SK-N-SH treated with all-trans-retinoic acid at 6 μM for 48 hours (cell line): ENCODE measurements around the gene OTOR.

Experiments
- ATAC-seq: fragments of 200-7000 bp; cut with Tn5 transposase; 3 replicates; pipeline ENCODE4 v1.9.1; 2020; ENCODE audit warnings: mild to moderate bottlenecking, moderate library complexity
- BACH2 ChIP-seq: fragments of 250-450 bp; sonication (Bioruptor Pico); IDR thresholded peaks from 2 replicates; pipeline ENCODE4 v1.9.0; 2021; ENCODE audit warnings: mild to moderate bottlenecking, borderline replicate concordance
- CSDC2 ChIP-seq: fragments of 250-450 bp; sonication (Bioruptor Pico); IDR thresholded peaks from 2 replicates; pipeline ENCODE4 v1.5.0; 2020; ENCODE audit warnings: mild to moderate bottlenecking, moderate library complexity
- CSRNP3 ChIP-seq: fragments of 250-450 bp; sonication (Bioruptor Pico); IDR thresholded peaks from 2 replicates; pipeline ENCODE4 v1.5.1; 2021; ENCODE audit warnings: mild to moderate bottlenecking, moderate library complexity
- ESRRG ChIP-seq: fragments of 250-450 bp; sonication (Bioruptor Pico); IDR thresholded peaks from 2 replicates; pipeline ENCODE4 v1.6.1; 2021; ENCODE audit warnings: mild to moderate bottlenecking
- GLIS3 ChIP-seq: fragments of 250-450 bp; sonication (Bioruptor Pico); IDR thresholded peaks from 2 replicates; pipeline ENCODE4 v1.5.0; 2020; ENCODE audit warnings: mild to moderate bottlenecking, moderate library complexity
- ISL1 ChIP-seq: fragments of 250-450 bp; sonication (Bioruptor Pico); IDR thresholded peaks from 2 replicates; pipeline ENCODE4 v2.1.2; 2022; ENCODE audit warnings: mild to moderate bottlenecking, moderate library complexity
- OSR1 ChIP-seq: fragments of 250-450 bp; sonication (Bioruptor Pico); IDR thresholded peaks from 2 replicates; pipeline ENCODE4 v1.8.0; 2022; ENCODE audit warnings: moderate library complexity, mild to moderate bottlenecking, inconsistent platforms
- RARB ChIP-seq: fragments of 250-450 bp; sonication (Bioruptor Pico); IDR thresholded peaks from 2 replicates; pipeline ENCODE4 v1.8.0; 2021; ENCODE audit warnings: mild to moderate bottlenecking, moderate library complexity
- TCF4 ChIP-seq: fragments of 250-450 bp; sonication (Bioruptor Pico); IDR thresholded peaks from 2 replicates; pipeline ENCODE4 v1.8.0; 2021; ENCODE audit warnings: mild to moderate bottlenecking, moderate library complexity, borderline replicate concordance
- ZFP3 ChIP-seq: fragments of 250-450 bp; sonication (Bioruptor Pico); IDR thresholded peaks from 2 replicates; pipeline ENCODE4 v1.5.0; 2020; ENCODE audit warnings: mild to moderate bottlenecking, moderate library complexity
- ZNF565 ChIP-seq: fragments of 450-650 bp; formaldehyde crosslinking; conservative IDR thresholded peaks from 2 replicates; pipeline ENCODE4 v1.5.0; 2020; ENCODE audit warnings: low read depth, mild to moderate bottlenecking, moderate library complexity
- ZNF70 ChIP-seq: fragments of 450-650 bp; formaldehyde crosslinking; IDR thresholded peaks from 2 replicates; pipeline ENCODE4 v1.5.0; 2020; ENCODE audit warnings: mild to moderate bottlenecking, moderate library complexity
- ZNF8 ChIP-seq: fragments of 450-650 bp; formaldehyde crosslinking; IDR thresholded peaks from 2 replicates; pipeline ENCODE4 v1.5.0; 2020; ENCODE audit warnings: mild to moderate bottlenecking, moderate library complexity
- TF ChIP-seq, protein P1 (sequence below): fragments of 250-450 bp; sonication (Bioruptor Pico); IDR thresholded peaks from 2 replicates; pipeline ENCODE4 v1.5.1; 2020; ENCODE audit warnings: low read depth, mild to moderate bottlenecking, moderate library complexity
- TF ChIP-seq, protein P2 (sequence below): fragments of 250-450 bp; sonication (Bioruptor Pico); IDR thresholded peaks from 2 replicates; pipeline ENCODE4 v1.8.0; 2021; ENCODE audit warnings: low read depth, mild to moderate bottlenecking, moderate library complexity, borderline replicate concordance
- TF ChIP-seq, protein P3 (sequence below): fragments of 250-450 bp; sonication (Bioruptor Pico); IDR thresholded peaks from 2 replicates; pipeline ENCODE4 v1.5.0; 2020; ENCODE audit warnings: mild to moderate bottlenecking, moderate library complexity
- TF ChIP-seq, protein P4 (sequence below): fragments of 250-450 bp; sonication (Bioruptor Pico); IDR thresholded peaks from 2 replicates; pipeline ENCODE4 v1.8.0; 2020; ENCODE audit warnings: mild to moderate bottlenecking, moderate library complexity, borderline replicate concordance

Gene OTOR

DNA sequence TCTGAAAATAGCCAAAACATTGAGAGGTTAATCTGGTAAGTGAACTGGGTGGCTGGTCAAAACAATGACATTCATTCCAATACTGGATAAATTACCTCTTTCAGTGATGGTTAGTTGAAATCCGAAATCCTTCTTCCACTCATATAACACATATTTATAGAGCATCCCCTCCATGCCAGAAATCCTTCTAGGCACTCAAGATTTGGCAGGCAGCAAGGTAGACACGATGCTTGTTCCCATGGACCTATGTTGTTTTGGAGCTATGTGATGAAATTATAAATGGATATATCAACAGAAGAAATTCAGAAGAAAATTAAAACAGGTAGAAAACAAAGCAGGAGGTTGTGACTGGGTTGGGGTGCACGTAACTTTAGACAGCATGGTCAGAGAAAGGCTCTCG is 44.6 kb upstream of the OTOR start:
- ATAC-seq: no peak
- TF ChIP-seq BACH2 (CRISPR knock-in tag): no peak
- no peak for TF ChIP-seq ZNF565 (CRISPR knock-in tag)
- TF ChIP-seq, protein P1, sequence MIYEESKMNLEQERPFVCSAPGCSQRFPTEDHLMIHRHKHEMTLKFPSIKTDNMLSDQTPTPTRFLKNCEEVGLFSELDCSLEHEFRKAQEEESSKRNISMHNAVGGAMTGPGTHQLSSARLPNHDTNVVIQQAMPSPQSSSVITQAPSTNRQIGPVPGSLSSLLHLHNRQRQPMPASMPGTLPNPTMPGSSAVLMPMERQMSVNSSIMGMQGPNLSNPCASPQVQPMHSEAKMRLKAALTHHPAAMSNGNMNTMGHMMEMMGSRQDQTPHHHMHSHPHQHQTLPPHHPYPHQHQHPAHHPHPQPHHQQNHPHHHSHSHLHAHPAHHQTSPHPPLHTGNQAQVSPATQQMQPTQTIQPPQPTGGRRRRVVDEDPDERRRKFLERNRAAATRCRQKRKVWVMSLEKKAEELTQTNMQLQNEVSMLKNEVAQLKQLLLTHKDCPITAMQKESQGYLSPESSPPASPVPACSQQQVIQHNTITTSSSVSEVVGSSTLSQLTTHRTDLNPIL (CRISPR knock-in tag): no peak
- TF ChIP-seq, protein P2, sequence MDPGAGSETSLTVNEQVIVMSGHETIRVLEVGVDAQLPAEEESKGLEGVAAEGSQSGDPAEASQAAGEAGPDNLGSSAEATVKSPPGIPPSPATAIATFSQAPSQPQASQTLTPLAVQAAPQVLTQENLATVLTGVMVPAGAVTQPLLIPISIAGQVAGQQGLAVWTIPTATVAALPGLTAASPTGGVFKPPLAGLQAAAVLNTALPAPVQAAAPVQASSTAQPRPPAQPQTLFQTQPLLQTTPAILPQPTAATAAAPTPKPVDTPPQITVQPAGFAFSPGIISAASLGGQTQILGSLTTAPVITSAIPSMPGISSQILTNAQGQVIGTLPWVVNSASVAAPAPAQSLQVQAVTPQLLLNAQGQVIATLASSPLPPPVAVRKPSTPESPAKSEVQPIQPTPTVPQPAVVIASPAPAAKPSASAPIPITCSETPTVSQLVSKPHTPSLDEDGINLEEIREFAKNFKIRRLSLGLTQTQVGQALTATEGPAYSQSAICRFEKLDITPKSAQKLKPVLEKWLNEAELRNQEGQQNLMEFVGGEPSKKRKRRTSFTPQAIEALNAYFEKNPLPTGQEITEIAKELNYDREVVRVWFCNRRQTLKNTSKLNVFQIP: no peak
- no peak for TF ChIP-seq RARB (CRISPR knock-in tag)
- TF ChIP-seq ESRRG: no peak
- TF ChIP-seq ZNF70 (CRISPR knock-in tag): no peak
- no peak for TF ChIP-seq OSR1 (CRISPR knock-in tag)
- TF ChIP-seq, protein P3, sequence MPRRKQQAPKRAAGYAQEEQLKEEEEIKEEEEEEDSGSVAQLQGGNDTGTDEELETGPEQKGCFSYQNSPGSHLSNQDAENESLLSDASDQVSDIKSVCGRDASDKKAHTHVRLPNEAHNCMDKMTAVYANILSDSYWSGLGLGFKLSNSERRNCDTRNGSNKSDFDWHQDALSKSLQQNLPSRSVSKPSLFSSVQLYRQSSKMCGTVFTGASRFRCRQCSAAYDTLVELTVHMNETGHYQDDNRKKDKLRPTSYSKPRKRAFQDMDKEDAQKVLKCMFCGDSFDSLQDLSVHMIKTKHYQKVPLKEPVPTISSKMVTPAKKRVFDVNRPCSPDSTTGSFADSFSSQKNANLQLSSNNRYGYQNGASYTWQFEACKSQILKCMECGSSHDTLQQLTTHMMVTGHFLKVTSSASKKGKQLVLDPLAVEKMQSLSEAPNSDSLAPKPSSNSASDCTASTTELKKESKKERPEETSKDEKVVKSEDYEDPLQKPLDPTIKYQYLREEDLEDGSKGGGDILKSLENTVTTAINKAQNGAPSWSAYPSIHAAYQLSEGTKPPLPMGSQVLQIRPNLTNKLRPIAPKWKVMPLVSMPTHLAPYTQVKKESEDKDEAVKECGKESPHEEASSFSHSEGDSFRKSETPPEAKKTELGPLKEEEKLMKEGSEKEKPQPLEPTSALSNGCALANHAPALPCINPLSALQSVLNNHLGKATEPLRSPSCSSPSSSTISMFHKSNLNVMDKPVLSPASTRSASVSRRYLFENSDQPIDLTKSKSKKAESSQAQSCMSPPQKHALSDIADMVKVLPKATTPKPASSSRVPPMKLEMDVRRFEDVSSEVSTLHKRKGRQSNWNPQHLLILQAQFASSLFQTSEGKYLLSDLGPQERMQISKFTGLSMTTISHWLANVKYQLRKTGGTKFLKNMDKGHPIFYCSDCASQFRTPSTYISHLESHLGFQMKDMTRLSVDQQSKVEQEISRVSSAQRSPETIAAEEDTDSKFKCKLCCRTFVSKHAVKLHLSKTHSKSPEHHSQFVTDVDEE (CRISPR knock-in tag): no peak
- no peak for TF ChIP-seq ISL1 (CRISPR knock-in tag)
- no peak for TF ChIP-seq GLIS3
- TF ChIP-seq TCF4 (CRISPR knock-in tag): no peak

- ATAC-seq: no peak
- TF ChIP-seq ZNF8 (CRISPR knock-in tag) (no peak), GLIS3 (no peak), ZFP3 (CRISPR knock-in tag) (no peak)
- TF ChIP-seq, protein P4, sequence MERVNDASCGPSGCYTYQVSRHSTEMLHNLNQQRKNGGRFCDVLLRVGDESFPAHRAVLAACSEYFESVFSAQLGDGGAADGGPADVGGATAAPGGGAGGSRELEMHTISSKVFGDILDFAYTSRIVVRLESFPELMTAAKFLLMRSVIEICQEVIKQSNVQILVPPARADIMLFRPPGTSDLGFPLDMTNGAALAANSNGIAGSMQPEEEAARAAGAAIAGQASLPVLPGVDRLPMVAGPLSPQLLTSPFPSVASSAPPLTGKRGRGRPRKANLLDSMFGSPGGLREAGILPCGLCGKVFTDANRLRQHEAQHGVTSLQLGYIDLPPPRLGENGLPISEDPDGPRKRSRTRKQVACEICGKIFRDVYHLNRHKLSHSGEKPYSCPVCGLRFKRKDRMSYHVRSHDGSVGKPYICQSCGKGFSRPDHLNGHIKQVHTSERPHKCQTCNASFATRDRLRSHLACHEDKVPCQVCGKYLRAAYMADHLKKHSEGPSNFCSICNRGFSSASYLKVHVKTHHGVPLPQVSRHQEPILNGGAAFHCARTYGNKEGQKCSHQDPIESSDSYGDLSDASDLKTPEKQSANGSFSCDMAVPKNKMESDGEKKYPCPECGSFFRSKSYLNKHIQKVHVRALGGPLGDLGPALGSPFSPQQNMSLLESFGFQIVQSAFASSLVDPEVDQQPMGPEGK (CRISPR knock-in tag): no peak
- TF ChIP-seq, all 23 proteins: peak for 0
Observed at GRCh38 chr20:16707674-16708073, 40.5 kb upstream of the OTOR start.

DNA sequence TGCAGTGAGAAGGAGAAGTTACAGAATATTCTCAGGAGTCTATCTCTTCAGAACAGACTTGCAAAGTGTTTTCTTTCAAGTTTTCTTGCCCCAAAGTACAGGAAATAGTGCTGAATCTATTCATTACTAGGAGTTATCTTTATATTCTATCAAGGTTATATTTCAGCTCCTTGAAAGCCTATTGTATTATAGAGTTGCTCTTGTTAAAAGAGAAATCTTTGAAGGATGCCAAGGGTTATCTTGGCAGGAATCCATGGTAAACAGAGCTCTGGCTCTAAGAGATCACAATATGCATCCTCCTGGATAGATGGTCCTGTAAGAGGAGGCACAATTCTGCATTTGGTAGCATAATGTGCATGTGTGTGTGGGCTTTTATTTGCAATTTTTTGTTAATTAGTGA is 39.6 kb upstream of the OTOR start:
- ATAC-seq: no peak
- TF ChIP-seq, protein P2: no peak
- TF ChIP-seq ISL1 (CRISPR knock-in tag): peak; percentile 75

DNA sequence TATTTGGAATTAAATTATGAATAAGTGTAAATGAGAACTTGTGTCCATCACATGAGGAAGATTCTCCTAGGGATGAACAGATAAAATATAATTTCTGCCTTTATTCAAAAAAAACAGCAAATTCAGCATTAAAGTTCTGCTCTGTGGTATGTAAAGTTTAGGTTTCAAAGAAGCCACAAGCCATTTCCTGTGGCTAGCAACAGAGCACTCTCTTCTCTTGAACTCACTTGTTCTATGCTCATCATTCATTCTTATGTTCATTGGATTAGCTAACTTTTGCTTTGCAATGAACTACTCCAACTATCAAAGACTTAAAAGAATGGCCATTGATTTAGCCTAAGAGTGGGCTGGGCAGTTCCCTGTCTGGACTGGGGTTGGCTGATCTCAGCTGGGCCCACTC is 39.1 kb upstream of the OTOR start:
- no peak for ATAC-seq
- TF ChIP-seq ZNF70 (CRISPR knock-in tag): no peak
- TF ChIP-seq CSDC2 (CRISPR knock-in tag): no peak
- TF ChIP-seq RARB (CRISPR knock-in tag): no peak
- TF ChIP-seq CSRNP3 (CRISPR knock-in tag): no peak
